Measurements from ENCODE around the gene ARHGEF18.
"Not testable (repeated sequence)": the region's sequence is repeated elsewhere in the genome, so short reads cannot be mapped to it uniquely, and the experiment has no call there.

Gene ARHGEF18

DNA sequence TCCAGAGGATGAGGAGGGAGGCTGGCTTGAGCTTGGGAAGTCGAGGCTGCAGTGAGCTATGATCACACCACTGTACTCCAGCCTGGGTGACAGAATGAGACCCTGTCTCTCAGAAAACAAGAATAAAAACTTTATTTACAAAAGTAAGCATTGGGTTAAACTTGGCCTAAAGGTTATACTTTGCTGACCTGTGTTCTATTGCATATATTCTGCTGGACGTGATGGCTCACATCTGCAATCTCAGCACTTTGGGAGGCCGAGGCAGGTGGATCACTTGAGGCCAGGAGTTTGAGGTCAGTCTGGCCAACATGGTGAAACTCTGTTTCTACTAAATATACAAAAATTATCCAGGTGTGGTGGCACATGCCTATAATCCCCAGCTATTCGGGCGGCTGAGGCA lies 6.6 kb upstream of the ARHGEF18 start:
- no peak for DNase-seq
- in situ Hi-C loops (cut with MboI; ENCODE audit: low pct_unique_long_range_greater_than_20kb, low sequenced_read_pairs) = no loop called here

DNA sequence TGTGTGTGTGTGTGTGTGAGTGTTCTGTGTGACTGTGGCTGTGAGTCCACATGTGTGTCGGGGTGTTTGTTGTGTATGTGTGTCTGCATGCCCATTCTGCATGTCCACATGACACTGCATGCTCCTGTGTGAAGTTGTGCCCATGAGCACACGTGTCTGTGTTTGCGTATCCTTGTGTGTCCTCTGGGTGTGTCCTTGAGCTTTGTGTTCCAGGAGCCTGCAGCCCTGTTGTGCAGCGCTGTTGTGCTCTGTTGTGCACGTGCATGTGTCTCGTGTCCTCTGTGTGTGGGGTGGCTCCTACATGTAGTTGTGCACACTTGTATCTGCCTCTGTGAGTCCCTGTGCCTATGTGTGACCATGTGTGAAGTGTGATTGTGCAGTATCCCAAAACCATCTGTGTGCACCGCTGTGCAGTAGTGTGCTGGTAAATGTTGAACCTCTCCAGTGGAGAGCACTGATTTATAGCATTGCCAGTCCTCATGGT lies 2.2 kb upstream of the ARHGEF18 start:
- no peak for DNase-seq
- in situ Hi-C loops (cut with MboI; ENCODE audit: low pct_unique_long_range_greater_than_20kb, low sequenced_read_pairs) = no loop called here

DNA sequence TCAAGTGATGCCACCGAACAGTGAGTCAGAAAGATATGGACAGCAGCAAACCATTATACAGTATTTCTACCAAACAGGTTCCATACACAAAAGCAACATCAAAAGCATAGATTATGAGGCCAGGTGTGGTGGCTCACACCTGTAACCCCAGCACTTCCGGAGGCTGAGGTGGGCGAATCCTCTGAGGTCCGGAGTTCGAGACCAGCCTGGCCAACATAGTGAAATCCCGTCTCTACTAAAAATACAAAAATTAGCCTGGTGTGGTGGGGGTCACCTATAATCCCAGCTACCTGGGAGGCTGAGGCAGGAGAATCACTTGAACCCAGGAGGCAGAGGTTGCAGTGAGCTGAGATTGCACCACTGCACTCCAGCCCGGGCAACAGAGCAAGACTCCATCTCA lies 1.7 kb upstream of the ARHGEF18 start:
- in situ Hi-C loops (cut with MboI; ENCODE audit: low pct_unique_long_range_greater_than_20kb, low sequenced_read_pairs); DNase-seq: not testable (repeated sequence)

- in situ Hi-C loops (cut with MboI; ENCODE audit: low pct_unique_long_range_greater_than_20kb, low sequenced_read_pairs) = no loop called here
- no peak for DNase-seq
These were observed 474 bp downstream of the ARHGEF18 start for GRCh38 chr19:7349231-7349591.

DNA sequence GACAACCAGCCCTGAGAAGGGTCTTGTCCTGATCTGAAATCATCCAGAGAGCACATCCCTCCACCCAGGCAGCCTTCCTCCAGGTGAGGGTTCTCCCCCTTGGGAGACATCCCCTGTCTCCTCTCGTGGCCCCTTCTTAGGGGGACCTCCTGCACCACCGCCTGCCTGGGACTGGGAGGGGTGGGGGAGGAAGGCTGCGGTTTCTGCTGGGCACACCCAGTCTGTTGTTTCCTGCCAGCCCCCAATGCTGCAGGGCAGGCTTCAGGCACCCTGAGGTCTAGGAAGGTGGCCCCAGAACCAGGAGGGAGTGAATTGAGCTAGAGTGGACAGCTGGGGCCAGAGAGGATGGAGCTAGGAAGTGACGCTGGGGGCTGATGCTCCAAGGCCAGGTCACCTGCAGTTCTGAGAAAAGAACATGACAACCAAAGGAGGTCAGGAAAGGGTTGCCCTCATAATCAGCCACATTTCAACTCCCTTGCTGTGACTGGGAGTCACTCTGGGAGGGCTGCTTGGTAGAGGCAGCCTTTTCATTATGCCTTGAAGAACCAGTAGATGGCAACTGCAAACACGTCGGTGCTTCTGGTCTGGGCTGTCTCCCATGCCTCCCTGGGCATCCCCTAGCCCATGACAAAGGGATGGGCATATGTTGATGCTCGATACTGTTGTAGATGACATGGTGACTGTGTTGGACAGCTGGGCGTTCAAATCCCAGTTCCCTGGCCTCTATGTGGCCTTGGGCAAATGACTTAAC lies 1.4 kb downstream of the ARHGEF18 start:
- in situ Hi-C loops (cut with MboI; ENCODE audit: low pct_unique_long_range_greater_than_20kb, low sequenced_read_pairs) = no loop called here
- DNase-seq = peak; percentile 63

DNA sequence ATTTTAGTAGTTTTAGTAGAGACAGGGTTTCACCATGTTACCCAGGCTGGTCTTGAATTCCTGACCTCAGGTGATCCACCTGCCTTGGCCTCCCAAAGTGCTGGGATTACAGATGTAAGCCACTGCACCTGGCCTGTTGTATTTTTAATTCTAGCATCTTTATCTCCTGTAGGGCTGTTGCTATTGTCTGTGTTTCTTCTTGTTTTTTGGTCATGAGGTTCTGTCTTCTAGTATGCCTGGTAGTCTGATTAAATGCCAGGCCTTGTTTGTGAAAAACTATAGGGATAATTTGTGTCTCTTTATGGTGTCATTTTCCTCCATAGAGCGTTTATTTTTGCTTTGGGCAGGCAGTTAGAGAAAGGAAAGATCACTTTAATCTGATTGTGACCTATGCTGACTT lies 3.1 kb downstream of the ARHGEF18 start:
- no peak for DNase-seq
- in situ Hi-C loops (cut with MboI; ENCODE audit: low pct_unique_long_range_greater_than_20kb, low sequenced_read_pairs) = no loop called here

DNA sequence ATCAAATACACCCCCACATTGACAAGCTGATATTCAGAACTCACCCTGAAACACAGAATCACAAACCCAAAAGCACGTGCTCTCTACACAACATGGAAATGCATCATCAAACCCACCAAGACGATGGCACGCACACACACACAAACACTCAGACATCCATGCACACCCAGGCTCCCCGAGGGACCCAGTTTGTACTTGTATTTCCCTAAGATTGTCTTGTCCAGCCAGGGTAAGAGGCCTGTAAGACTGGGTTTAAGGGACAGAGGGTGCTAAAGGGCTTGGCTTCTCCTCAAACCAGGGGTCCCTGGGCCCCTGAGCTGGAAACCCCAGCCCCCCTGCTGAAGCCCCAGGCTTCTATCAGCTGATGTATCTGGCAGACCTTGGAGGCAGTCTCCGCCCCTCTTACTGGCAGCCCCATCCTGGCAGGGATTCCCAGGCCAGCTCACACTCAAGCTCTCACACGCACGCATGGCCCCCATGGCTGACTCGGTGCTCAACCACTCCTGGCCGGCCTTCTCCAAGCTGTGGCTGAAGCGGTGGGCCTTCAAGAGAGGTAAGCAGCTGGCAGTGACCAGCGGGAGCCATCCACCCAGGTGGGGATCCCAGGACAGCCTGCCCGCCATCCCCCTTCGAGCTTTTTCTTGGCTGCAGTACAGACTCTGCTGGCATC lies 6.5 kb downstream of the ARHGEF18 start:
- DNase-seq = no peak
- in situ Hi-C loops (cut with MboI; ENCODE audit: low pct_unique_long_range_greater_than_20kb, low sequenced_read_pairs) = no loop called here

DNA sequence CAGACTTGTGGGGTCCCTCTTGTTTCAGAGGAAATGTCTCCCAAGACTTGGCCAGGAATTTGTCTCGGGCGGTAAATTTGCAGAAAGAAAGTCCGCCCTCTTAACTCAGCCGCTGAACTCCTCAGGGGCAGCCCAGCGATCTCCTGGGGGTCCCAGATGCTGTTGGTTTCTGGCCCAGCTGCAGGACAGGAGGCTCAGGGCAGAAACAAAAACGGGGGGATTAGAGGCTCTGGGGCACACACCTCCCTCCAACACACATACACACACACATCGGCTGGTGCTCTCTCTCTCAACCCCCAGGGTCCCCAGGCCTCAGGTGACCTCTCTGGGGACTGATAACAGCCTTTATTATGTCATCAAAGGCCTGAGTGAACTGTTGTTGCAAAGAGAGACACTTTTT lies 7.1 kb downstream of the ARHGEF18 start:
- DNase-seq = no peak
- in situ Hi-C loops (cut with MboI; ENCODE audit: low pct_unique_long_range_greater_than_20kb, low sequenced_read_pairs) = no loop called here

- in situ Hi-C loops (cut with MboI; ENCODE audit: low pct_unique_long_range_greater_than_20kb, low sequenced_read_pairs) = no loop called here
- DNase-seq = no peak
These were observed 8.3 kb downstream of the ARHGEF18 start for GRCh38 chr19:7356899-7357627.

- DNase-seq = no peak
- in situ Hi-C loops (cut with MboI; ENCODE audit: low pct_unique_long_range_greater_than_20kb, low sequenced_read_pairs) = no loop called here
These were observed 9.4 kb downstream of the ARHGEF18 start for GRCh38 chr19:7358102-7358597.

GRCh38 chr19:7360393-7360984 lies 11.8 kb downstream of the ARHGEF18 start:
- DNase-seq = no peak
- in situ Hi-C loops (cut with MboI; ENCODE audit: low pct_unique_long_range_greater_than_20kb, low sequenced_read_pairs) = no loop called here

GRCh38 chr19:7363225-7363624 lies 14.5 kb downstream of the ARHGEF18 start:
- in situ Hi-C loops (cut with MboI; ENCODE audit: low pct_unique_long_range_greater_than_20kb, low sequenced_read_pairs) = no loop called here
- DNase-seq = no peak

- peak; percentile 55 for DNase-seq
- in situ Hi-C loops (cut with MboI; ENCODE audit: low pct_unique_long_range_greater_than_20kb, low sequenced_read_pairs) = no loop called here
These were observed 18.1 kb downstream of the ARHGEF18 start for GRCh38 chr19:7366701-7367420.

DNA sequence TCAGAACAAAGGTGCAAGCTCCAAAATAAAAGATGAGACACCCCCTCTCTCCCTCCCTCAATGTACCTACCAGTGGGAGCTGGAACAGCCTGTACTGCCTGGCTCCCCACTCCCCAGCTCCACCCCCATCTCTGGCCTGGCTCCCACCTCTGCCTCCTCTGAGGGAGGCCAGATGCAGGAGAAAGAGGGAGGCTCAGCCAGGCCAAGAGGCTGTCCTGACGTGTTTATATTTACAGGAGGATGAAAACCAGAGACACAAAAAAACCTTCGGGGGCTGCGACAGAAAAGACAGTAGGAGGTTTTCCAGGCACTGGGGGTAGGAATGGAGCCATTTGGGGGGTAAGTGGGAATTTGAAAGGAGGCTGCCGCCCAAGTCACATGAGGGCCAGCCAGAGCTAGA lies 19.7 kb downstream of the ARHGEF18 start:
- in situ Hi-C loops (cut with MboI; ENCODE audit: low pct_unique_long_range_greater_than_20kb, low sequenced_read_pairs) = no loop called here
- DNase-seq = no peak

GRCh38 chr19:7368866-7369265 lies 20.1 kb downstream of the ARHGEF18 start:
- in situ Hi-C loops (cut with MboI; ENCODE audit: low pct_unique_long_range_greater_than_20kb, low sequenced_read_pairs); DNase-seq: not testable (repeated sequence)

- in situ Hi-C loops (cut with MboI; ENCODE audit: low pct_unique_long_range_greater_than_20kb, low sequenced_read_pairs) = no loop called here
- DNase-seq = no peak
These were observed 21.8 kb downstream of the ARHGEF18 start for GRCh38 chr19:7370546-7370945.

GRCh38 chr19:7371001-7371400 lies 22.3 kb downstream of the ARHGEF18 start:
- in situ Hi-C loops (cut with MboI; ENCODE audit: low pct_unique_long_range_greater_than_20kb, low sequenced_read_pairs) = no loop called here
- DNase-seq = no peak

DNA sequence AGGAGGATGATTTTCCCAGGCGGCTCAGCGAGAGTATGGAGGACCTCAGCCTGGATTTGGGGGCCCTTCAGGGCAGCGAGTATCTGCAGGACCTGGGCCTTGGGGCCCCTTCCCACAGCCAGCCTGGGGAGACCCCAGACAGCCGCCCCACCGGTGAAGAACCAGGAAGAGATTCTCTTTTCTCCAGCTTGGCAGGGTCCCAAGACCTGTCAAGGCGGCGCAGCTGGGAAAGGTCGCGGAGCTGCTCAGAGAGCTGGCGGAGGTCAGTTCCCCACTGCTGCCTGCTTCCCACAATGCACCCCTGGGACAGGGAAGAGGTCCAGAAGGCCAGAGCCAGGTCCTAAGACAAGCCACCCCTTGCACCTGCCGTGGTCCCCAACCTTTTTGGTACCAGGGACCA lies 24.1 kb downstream of the ARHGEF18 start:
- DNase-seq = no peak
- in situ Hi-C loops (cut with MboI; ENCODE audit: low pct_unique_long_range_greater_than_20kb, low sequenced_read_pairs) = no loop called here

GRCh38 chr19:7373862-7374261 lies 25.1 kb downstream of the ARHGEF18 start:
- in situ Hi-C loops (cut with MboI; ENCODE audit: low pct_unique_long_range_greater_than_20kb, low sequenced_read_pairs) = no loop called here
- no peak for DNase-seq
